Measurements from ENCODE around the gene IRAK2.
"Not testable (repeated sequence)": the region's sequence is repeated elsewhere in the genome, so short reads cannot be mapped to it uniquely, and the experiment has no call there.

IRAK2 gene

GRCh38 chr3:10164546-10165393 lies at the start of gene IRAK2:
Gene IRAK2 (plus strand): TSS chr3:10164919. CDS start chr3:10164955, 36 bp downstream.
- Mint-ChIP-seq H3K27ac (no peak within 1 kb of the TSS), H3K4me3 (peak within 1 kb of the TSS; percentile 70), H3K36me3 (peaks cover 13% of the 10 kb centered on the region), H3K9me3 (peaks cover 3% of the 10 kb centered on the region), H3K4me1 (peaks cover 19% of the 10 kb centered on the region)
- ATAC-seq (peak; percentile 89), DNase-seq (ENCODE audit: low spot score in 2 of 2) (peak; percentile 47 to 83)

GRCh38 chr3:10115326-10116137 lies 49.2 kb upstream of the IRAK2 start, which contains the start of gene BRK1:
Gene BRK1 (plus strand): TSS chr3:10115675. CDS start chr3:10115702, 27 bp downstream.
- H3K36me3 Mint-ChIP-seq, result peaks cover 55% of the 10 kb centered on the region
- peak within 1 kb of the TSS; percentile 96 for H3K27ac Mint-ChIP-seq
- peak within 1 kb of the TSS; percentile 92 for H3K4me3 Mint-ChIP-seq
- peaks cover 11% of the 10 kb centered on the region for H3K4me1 Mint-ChIP-seq
- peak; percentile 98 for ATAC-seq
- peak; percentile 73 to 92 for DNase-seq (ENCODE audit: low spot score in 2 of 2)
- no peaks in the 10 kb centered on the region for H3K9me3 Mint-ChIP-seq

- DNase-seq (ENCODE audit: low spot score in 2 of 2) (no peak), ATAC-seq (peak; percentile 42)
- H3K27ac Mint-ChIP-seq, result peak overlapping the region; percentile 96
- H3K4me3 Mint-ChIP-seq, result peak overlapping the region; percentile 92
- H3K36me3 Mint-ChIP-seq, result peaks cover 60% of the 10 kb centered on the region
- H3K9me3 Mint-ChIP-seq, result no peaks in the 10 kb centered on the region
- H3K4me1 Mint-ChIP-seq, result peaks cover 11% of the 10 kb centered on the region
Measured at GRCh38 chr3:10116138-10116460, 48.6 kb upstream of the IRAK2 start.

GRCh38 chr3:10116928-10117327 lies 47.8 kb upstream of the IRAK2 start:
- Mint-ChIP-seq H3K4me3 (peak overlapping the region; percentile 92), H3K4me1 (peaks cover 11% of the 10 kb centered on the region), H3K27ac (peak overlapping the region; percentile 96), H3K9me3 (no peaks in the 10 kb centered on the region), H3K36me3 (peaks cover 69% of the 10 kb centered on the region)
- no peak for DNase-seq (ENCODE audit: low spot score in 2 of 2)
- no peak for ATAC-seq

GRCh38 chr3:10119376-10119775 lies 45.3 kb upstream of the IRAK2 start:
- no peak overlapping the region for H3K4me3 Mint-ChIP-seq
- ATAC-seq, result no peak

GRCh38 chr3:10121064-10121463 lies 43.7 kb upstream of the IRAK2 start:
- peaks cover 100% of the 10 kb centered on the region for H3K36me3 Mint-ChIP-seq
- ATAC-seq, result no peak
- H3K4me3 Mint-ChIP-seq, result no peak overlapping the region
- peaks cover 33% of the 10 kb centered on the region for H3K4me1 Mint-ChIP-seq
- DNase-seq (ENCODE audit: low spot score in 2 of 2), result no peak
- H3K27ac Mint-ChIP-seq, result peak overlapping the region; percentile 44
- H3K9me3 Mint-ChIP-seq, result no peaks in the 10 kb centered on the region

More at GRCh38 chr3:10119376-10119775, 45.3 kb upstream of the IRAK2 start:
- DNase-seq (ENCODE audit: low spot score in 2 of 2), result no peak
- Mint-ChIP-seq H3K9me3 (no peaks in the 10 kb centered on the region), H3K36me3 (peaks cover 93% of the 10 kb centered on the region), H3K4me1 (peaks cover 27% of the 10 kb centered on the region), H3K27ac (no peak overlapping the region)

GRCh38 chr3:10122724-10123123 lies 42.0 kb upstream of the IRAK2 start:
- DNase-seq (ENCODE audit: low spot score in 2 of 2) (no peak), ATAC-seq (no peak)
- H3K27ac Mint-ChIP-seq, result peak overlapping the region; percentile 11
- H3K4me3 Mint-ChIP-seq, result no peak overlapping the region
- peaks cover 100% of the 10 kb centered on the region for H3K36me3 Mint-ChIP-seq
- H3K4me1 Mint-ChIP-seq, result peaks cover 24% of the 10 kb centered on the region
- no peaks in the 10 kb centered on the region for H3K9me3 Mint-ChIP-seq

GRCh38 chr3:10135872-10136271 lies 28.8 kb upstream of the IRAK2 start:
- not testable (repeated sequence) for H3K27ac Mint-ChIP-seq; H3K36me3 Mint-ChIP-seq; H3K9me3 Mint-ChIP-seq; DNase-seq (ENCODE audit: low spot score in 2 of 2); H3K4me1 Mint-ChIP-seq; H3K4me3 Mint-ChIP-seq; ATAC-seq

GRCh38 chr3:10136426-10137005 lies 28.2 kb upstream of the IRAK2 start:
- DNase-seq (ENCODE audit: low spot score in 2 of 2), result no peak
- Mint-ChIP-seq H3K4me1 (no peaks in the 10 kb centered on the region), H3K4me3 (no peak overlapping the region)

GRCh38 chr3:10137178-10137577 lies 27.5 kb upstream of the IRAK2 start:
- H3K4me1 Mint-ChIP-seq, result no peaks in the 10 kb centered on the region
- no peak for DNase-seq (ENCODE audit: low spot score in 2 of 2)
- no peak for ATAC-seq
- no peak overlapping the region for H3K27ac Mint-ChIP-seq
- H3K9me3 Mint-ChIP-seq, result no peaks in the 10 kb centered on the region
- H3K36me3 Mint-ChIP-seq, result peaks cover 8% of the 10 kb centered on the region
- H3K4me3 Mint-ChIP-seq, result no peak overlapping the region

More at GRCh38 chr3:10136426-10137005, 28.2 kb upstream of the IRAK2 start:
- Mint-ChIP-seq H3K9me3 (no peaks in the 10 kb centered on the region), H3K36me3 (peaks cover 4% of the 10 kb centered on the region), H3K27ac (no peak overlapping the region)
- ATAC-seq, result no peak

- Mint-ChIP-seq H3K27ac (peak overlapping the region; percentile 94), H3K4me1 (peaks cover 16% of the 10 kb centered on the region), H3K36me3 (peaks cover 47% of the 10 kb centered on the region), H3K4me3 (peak overlapping the region; percentile 92), H3K9me3 (no peaks in the 10 kb centered on the region)
- ATAC-seq (no peak), DNase-seq (ENCODE audit: low spot score in 2 of 2) (no peak)
Measured at GRCh38 chr3:10140996-10141546, 23.6 kb upstream of the IRAK2 start.

GRCh38 chr3:10142707-10143560 lies 21.8 kb upstream of the IRAK2 start:
- no peak for DNase-seq (ENCODE audit: low spot score in 2 of 2)

GRCh38 chr3:10145685-10146084 lies 19.0 kb upstream of the IRAK2 start:
- Mint-ChIP-seq H3K36me3 (peaks cover 93% of the 10 kb centered on the region), H3K4me1 (peaks cover 27% of the 10 kb centered on the region), H3K27ac (peak overlapping the region; percentile 52), H3K9me3 (no peaks in the 10 kb centered on the region), H3K4me3 (peak overlapping the region; percentile 45)
- ATAC-seq (no peak), DNase-seq (ENCODE audit: low spot score in 2 of 2) (no peak)

More at GRCh38 chr3:10142707-10143560, 21.8 kb upstream of the IRAK2 start:
- peak overlapping the region; percentile 92 for H3K4me3 Mint-ChIP-seq
- H3K36me3 Mint-ChIP-seq, result peaks cover 65% of the 10 kb centered on the region
- H3K4me1 Mint-ChIP-seq, result peaks cover 16% of the 10 kb centered on the region
- ATAC-seq, result no peak
- H3K27ac Mint-ChIP-seq, result peak overlapping the region; percentile 94
- H3K9me3 Mint-ChIP-seq, result no peaks in the 10 kb centered on the region

GRCh38 chr3:10149226-10149625 lies 15.5 kb upstream of the IRAK2 start:
- H3K36me3 Mint-ChIP-seq, result peaks cover 100% of the 10 kb centered on the region
- no peak overlapping the region for H3K27ac Mint-ChIP-seq
- no peaks in the 10 kb centered on the region for H3K9me3 Mint-ChIP-seq

More at GRCh38 chr3:10149226-10149625, 15.5 kb upstream of the IRAK2 start:
- Mint-ChIP-seq H3K4me3 (no peak overlapping the region), H3K4me1 (peaks cover 19% of the 10 kb centered on the region)
- DNase-seq (ENCODE audit: low spot score in 2 of 2) (no peak), ATAC-seq (no peak)

Measured in stimulated activated effector memory CD8-positive, alpha-beta T cell treated with anti-CD3 and anti-CD28 coated beads, Interleukin-12 subunit alpha, Interleukin-12 subunit beta, amount 100 ng/mL, for 72 hours (primary cell).